ENCODE data around the gene ASAP2.

ASAP2 gene

DNA sequence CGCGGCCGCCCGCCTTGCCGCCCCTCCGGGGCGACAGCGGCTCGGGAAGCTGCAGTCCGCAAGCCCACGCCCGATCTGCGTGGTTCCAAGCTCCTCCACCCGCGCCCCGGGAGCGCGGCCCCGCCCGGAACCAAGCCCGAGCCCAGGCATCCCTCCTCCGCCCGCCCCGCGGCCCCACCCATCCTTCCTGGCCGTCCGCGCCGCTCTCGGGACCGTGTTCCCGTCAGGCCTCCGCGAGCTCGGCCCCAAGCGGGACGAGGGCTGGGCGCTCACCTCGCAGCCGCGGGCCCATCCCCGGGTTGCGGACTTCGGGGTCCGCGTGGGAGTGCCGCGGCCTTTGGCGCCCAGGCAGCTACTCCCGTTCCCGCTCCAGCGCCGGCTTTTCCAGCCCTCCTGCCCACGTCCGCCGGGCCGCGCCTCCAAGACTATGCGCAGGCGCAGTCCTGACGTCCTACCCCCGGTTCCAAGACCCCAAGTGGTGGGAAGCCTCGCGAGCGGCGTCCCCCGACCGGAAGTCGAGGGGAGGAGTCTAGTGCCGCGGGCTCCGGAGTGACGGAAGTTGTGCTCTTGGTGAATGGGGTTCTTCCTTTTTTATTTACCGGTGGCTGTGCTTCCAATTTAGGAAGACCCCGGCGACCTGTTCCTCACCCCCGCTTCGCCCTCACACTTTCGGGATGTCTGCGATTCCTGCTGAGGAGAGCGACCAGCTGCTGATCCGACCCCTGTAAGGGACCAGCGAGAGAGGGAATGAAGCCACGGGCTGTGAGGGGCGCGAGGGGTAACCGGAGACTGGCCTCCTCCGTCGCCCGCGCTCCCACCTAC lies 216.7 kb downstream of the ASAP2 start, which contains the start of the genes CPSF3 and ITGB1BP1:
Gene CPSF3, plus strand, starts transcription at position 555 of the 822 bp plus-strand sequence. Its CDS starts 120 bp downstream, at position 675.
Gene ITGB1BP1, minus strand, starts transcription at position 429 of the 822 bp plus-strand sequence. CDS start 4,831 bp downstream, outside the sequence.
- H3K27me3 ChIP-seq (ENCODE audit: insufficient read depth, poor library complexity, severe bottlenecking), result no peaks in the 10 kb centered on the region
- H3K27ac ChIP-seq (replicated peaks), result peak within 1 kb of the TSS; percentile 95
- TF ChIP-seq, protein P1, sequence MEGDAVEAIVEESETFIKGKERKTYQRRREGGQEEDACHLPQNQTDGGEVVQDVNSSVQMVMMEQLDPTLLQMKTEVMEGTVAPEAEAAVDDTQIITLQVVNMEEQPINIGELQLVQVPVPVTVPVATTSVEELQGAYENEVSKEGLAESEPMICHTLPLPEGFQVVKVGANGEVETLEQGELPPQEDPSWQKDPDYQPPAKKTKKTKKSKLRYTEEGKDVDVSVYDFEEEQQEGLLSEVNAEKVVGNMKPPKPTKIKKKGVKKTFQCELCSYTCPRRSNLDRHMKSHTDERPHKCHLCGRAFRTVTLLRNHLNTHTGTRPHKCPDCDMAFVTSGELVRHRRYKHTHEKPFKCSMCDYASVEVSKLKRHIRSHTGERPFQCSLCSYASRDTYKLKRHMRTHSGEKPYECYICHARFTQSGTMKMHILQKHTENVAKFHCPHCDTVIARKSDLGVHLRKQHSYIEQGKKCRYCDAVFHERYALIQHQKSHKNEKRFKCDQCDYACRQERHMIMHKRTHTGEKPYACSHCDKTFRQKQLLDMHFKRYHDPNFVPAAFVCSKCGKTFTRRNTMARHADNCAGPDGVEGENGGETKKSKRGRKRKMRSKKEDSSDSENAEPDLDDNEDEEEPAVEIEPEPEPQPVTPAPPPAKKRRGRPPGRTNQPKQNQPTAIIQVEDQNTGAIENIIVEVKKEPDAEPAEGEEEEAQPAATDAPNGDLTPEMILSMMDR (IDR thresholded peaks at IDR 0.05; ENCODE audit: insufficient read depth, low read length), result no peak
- peak; percentile 45; the same call in 1 of the 2 replicates for TF ChIP-seq SPI1 (IDR thresholded peaks at IDR 0.05; ENCODE audit: borderline replicate concordance, low read depth)
- peak; percentile 90 for TF ChIP-seq GABPA (IDR thresholded peaks at IDR 0.05; ENCODE audit: low read depth)
- peak within 1 kb of the TSS; percentile 87 for H3K4me3 ChIP-seq (replicated peaks; ENCODE audit: insufficient read depth, low read length)
- peak; percentile 95 to 98 for DNase-seq (ENCODE audit: low read depth in 1 of 2, low spot score in 1 of 2)

DNA sequence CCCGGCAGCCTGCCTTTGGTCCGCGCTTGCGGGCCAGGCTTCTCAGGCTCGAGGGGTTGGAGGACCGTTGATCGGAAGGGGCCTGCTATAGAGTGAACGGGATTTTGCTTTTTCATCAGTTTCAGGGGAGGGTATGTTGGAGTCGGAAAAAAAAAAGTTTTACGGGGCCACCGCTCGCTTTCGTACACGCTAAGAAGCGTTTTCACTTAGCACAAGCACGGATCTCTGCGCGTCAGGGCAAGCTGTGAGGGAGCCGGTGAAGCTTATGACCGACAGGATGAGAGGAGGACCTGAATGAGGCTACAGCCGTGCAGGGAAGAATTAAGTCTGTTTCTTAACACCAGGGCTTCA lies 217.3 kb downstream of the ASAP2 start:
- peak overlapping the region; percentile 87 for H3K4me3 ChIP-seq (replicated peaks; ENCODE audit: insufficient read depth, low read length)
- TF ChIP-seq, protein P1 (IDR thresholded peaks at IDR 0.05; ENCODE audit: insufficient read depth, low read length), result no peak
- TF ChIP-seq, protein P2, sequence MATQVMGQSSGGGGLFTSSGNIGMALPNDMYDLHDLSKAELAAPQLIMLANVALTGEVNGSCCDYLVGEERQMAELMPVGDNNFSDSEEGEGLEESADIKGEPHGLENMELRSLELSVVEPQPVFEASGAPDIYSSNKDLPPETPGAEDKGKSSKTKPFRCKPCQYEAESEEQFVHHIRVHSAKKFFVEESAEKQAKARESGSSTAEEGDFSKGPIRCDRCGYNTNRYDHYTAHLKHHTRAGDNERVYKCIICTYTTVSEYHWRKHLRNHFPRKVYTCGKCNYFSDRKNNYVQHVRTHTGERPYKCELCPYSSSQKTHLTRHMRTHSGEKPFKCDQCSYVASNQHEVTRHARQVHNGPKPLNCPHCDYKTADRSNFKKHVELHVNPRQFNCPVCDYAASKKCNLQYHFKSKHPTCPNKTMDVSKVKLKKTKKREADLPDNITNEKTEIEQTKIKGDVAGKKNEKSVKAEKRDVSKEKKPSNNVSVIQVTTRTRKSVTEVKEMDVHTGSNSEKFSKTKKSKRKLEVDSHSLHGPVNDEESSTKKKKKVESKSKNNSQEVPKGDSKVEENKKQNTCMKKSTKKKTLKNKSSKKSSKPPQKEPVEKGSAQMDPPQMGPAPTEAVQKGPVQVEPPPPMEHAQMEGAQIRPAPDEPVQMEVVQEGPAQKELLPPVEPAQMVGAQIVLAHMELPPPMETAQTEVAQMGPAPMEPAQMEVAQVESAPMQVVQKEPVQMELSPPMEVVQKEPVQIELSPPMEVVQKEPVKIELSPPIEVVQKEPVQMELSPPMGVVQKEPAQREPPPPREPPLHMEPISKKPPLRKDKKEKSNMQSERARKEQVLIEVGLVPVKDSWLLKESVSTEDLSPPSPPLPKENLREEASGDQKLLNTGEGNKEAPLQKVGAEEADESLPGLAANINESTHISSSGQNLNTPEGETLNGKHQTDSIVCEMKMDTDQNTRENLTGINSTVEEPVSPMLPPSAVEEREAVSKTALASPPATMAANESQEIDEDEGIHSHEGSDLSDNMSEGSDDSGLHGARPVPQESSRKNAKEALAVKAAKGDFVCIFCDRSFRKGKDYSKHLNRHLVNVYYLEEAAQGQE (IDR thresholded peaks at IDR 0.05; ENCODE audit: insufficient replicate concordance, low read depth), result peak; percentile 26
- DNase-seq (ENCODE audit: low read depth in 1 of 2, low spot score in 1 of 2), result peak in 1 of 2 experiments; percentile 9
- H3K27ac ChIP-seq (replicated peaks), result peak overlapping the region; percentile 95
- H3K27me3 ChIP-seq (ENCODE audit: insufficient read depth, poor library complexity, severe bottlenecking), result no peaks in the 10 kb centered on the region

- Histone ChIP-seq H3K27me3 (ENCODE audit: insufficient read depth, poor library complexity, severe bottlenecking) (no peaks in the 10 kb centered on the region), H3K4me3 (replicated peaks; ENCODE audit: insufficient read depth, low read length) (peak overlapping the region; percentile 87), H3K27ac (replicated peaks) (peak overlapping the region; percentile 95)
- no peak for TF ChIP-seq SPI1 (IDR thresholded peaks at IDR 0.05; ENCODE audit: borderline replicate concordance, low read depth)
- no peak for DNase-seq (ENCODE audit: low read depth in 1 of 2, low spot score in 1 of 2)
These were observed 218.0 kb downstream of the ASAP2 start for GRCh38 chr2:9424447-9425164.

- TF ChIP-seq GABPA (IDR thresholded peaks at IDR 0.05; ENCODE audit: low read depth) (no peak), POLR2AphosphoS5 (IDR thresholded peaks at IDR 0.05; ENCODE audit: low read depth) (no peak), SPI1 (IDR thresholded peaks at IDR 0.05; ENCODE audit: borderline replicate concordance, low read depth) (no peak)
- TF ChIP-seq, protein P1 (IDR thresholded peaks at IDR 0.05; ENCODE audit: insufficient read depth, low read length), result no peak
- TF ChIP-seq, protein P2 (IDR thresholded peaks at IDR 0.05; ENCODE audit: insufficient replicate concordance, low read depth), result no peak
- DNase-seq (ENCODE audit: low read depth in 1 of 2, low spot score in 1 of 2), result no peak
- H3K27me3 ChIP-seq (ENCODE audit: insufficient read depth, poor library complexity, severe bottlenecking), result no peaks in the 10 kb centered on the region
- H3K27ac ChIP-seq (replicated peaks), result no peak overlapping the region
- H3K4me3 ChIP-seq (replicated peaks; ENCODE audit: insufficient read depth, low read length), result no peak overlapping the region
These were observed 222.5 kb downstream of the ASAP2 start for GRCh38 chr2:9428965-9429577.
